Right lobe of liver (tissue), 4 donors: ENCODE results near the gene PIK3R2.

Source experiments
- POLR2A ChIP-seq: fragments of 450-650 bp; IDR thresholded peaks from one replicate; pipeline ENCODE4 v1.6.1; 2017; ENCODE audit warnings: antibody characterized with exemption, mild to moderate bottlenecking
- TF ChIP-seq, protein P1 (sequence below), 4 donors: fragments of 200-600 bp in 3 of 4; fragments of 450-650 bp in 1 of 4; IDR thresholded peaks; one replicate each; pipeline versions ENCODE4 v1.5.1 to v1.8.0; 2016 to 2022; ENCODE audit warnings: antibody characterized with exemption in 4 of 4, mild to moderate bottlenecking in 2 of 4
- donor health status: DM: no; HTN: no; CAD: no.
- donor health status: DM: no; HTN: no; CAD: no.
- donor health status: DM: no; HTN: yes; CAD: no.

DNA sequence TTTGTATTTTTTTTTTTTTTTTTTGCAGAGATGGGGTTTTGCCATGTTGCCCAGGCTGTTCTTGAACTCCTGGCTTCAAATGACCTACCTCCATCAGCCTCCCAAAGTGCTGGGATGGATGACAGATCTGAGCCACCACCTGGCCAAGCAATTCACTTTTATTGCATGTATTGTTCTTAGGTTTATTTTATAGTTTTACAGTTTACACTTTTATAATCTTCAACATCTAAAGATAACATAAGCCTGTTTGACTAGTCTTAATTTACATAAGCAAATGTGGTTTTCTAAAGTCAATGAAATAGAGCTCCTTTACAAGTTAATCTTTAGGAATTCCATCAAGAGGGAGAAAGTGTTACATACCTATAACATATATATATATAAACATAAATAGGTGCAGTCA, 30.6 kb downstream of the PIK3R2 start:
- TF ChIP-seq, protein P1, sequence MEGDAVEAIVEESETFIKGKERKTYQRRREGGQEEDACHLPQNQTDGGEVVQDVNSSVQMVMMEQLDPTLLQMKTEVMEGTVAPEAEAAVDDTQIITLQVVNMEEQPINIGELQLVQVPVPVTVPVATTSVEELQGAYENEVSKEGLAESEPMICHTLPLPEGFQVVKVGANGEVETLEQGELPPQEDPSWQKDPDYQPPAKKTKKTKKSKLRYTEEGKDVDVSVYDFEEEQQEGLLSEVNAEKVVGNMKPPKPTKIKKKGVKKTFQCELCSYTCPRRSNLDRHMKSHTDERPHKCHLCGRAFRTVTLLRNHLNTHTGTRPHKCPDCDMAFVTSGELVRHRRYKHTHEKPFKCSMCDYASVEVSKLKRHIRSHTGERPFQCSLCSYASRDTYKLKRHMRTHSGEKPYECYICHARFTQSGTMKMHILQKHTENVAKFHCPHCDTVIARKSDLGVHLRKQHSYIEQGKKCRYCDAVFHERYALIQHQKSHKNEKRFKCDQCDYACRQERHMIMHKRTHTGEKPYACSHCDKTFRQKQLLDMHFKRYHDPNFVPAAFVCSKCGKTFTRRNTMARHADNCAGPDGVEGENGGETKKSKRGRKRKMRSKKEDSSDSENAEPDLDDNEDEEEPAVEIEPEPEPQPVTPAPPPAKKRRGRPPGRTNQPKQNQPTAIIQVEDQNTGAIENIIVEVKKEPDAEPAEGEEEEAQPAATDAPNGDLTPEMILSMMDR (IDR thresholded peaks at IDR 0.05): no peak
- TF ChIP-seq POLR2A: no peak
